Ishikawa (cell line): ENCODE data around the gene CCDC175.

Experiments used
- CEBPB ChIP-seq: IDR thresholded peaks from 2 replicates; pipeline ENCODE4 v1.6.1; 2012
- CREB1 ChIP-seq: IDR thresholded peaks from 2 replicates; pipeline ENCODE4 v1.6.1; 2012; ENCODE audit warnings: low read depth
- EGR1 ChIP-seq: IDR thresholded peaks from 2 replicates; pipeline ENCODE4 v1.6.1; 2012
- EP300 ChIP-seq: IDR thresholded peaks from 2 replicates; pipeline ENCODE4 v1.6.1; 2012; ENCODE audit warnings: borderline replicate concordance
- NFIC ChIP-seq: IDR thresholded peaks from 2 replicates; pipeline ENCODE4 v1.6.1; 2012
- RAD21 ChIP-seq: IDR thresholded peaks from 2 replicates; pipeline ENCODE4 v1.6.1; 2012; ENCODE audit warnings: low read depth
- TAF1 ChIP-seq: IDR thresholded peaks from 2 replicates; pipeline ENCODE4 v1.6.1; 2012; ENCODE audit warnings: low read depth, mild to moderate bottlenecking
- TCF12 ChIP-seq: IDR thresholded peaks from 2 replicates; pipeline ENCODE4 v1.6.1; 2012; ENCODE audit warnings: low read depth
- TEAD4 ChIP-seq: IDR thresholded peaks from 2 replicates; pipeline ENCODE4 v1.6.1; 2012
- YY1 ChIP-seq: IDR thresholded peaks from 2 replicates; pipeline ENCODE4 v1.6.1; 2012; ENCODE audit warnings: low read depth
- TF ChIP-seq, protein P1 (sequence below): IDR thresholded peaks from 2 replicates; pipeline ENCODE4 v1.6.1; 2012; ENCODE audit warnings: low read depth, mild to moderate bottlenecking
- TF ChIP-seq, protein P2 (sequence below): IDR thresholded peaks from 2 replicates; pipeline ENCODE4 v1.6.1; 2012

DNA sequence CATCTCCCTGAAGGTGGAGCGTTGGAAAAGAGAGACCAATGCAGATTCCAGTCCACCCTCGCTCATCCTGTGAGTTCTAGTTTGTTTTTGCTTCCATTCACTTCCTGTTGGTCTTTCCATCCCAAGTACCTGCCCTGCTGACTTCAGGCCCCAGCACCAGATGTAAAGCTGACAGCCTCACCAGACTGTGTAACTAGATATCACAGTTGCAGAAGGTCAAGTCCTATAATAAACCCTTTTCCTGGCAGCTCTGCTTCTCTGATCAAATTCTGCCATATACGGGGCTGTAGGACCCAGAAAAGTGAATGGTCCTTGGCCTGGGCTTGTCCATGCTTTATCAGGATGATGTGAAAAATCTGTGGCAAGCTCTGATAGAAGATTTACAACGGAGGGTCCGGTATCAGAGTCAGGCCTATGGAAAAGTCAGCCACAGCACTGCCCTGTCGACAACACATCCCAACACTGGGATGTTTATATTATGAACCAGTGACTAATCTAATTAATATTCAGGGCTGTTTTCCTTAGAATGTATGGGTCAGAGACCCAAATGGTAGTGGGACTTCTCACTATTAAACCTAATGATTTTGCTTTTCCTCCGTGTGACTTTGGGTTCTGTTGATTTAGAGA lies 42.1 kb downstream of the CCDC175 start:
- no peak for TF ChIP-seq NFIC
- no peak for TF ChIP-seq YY1
- no peak for TF ChIP-seq EGR1
- TF ChIP-seq, protein P1, sequence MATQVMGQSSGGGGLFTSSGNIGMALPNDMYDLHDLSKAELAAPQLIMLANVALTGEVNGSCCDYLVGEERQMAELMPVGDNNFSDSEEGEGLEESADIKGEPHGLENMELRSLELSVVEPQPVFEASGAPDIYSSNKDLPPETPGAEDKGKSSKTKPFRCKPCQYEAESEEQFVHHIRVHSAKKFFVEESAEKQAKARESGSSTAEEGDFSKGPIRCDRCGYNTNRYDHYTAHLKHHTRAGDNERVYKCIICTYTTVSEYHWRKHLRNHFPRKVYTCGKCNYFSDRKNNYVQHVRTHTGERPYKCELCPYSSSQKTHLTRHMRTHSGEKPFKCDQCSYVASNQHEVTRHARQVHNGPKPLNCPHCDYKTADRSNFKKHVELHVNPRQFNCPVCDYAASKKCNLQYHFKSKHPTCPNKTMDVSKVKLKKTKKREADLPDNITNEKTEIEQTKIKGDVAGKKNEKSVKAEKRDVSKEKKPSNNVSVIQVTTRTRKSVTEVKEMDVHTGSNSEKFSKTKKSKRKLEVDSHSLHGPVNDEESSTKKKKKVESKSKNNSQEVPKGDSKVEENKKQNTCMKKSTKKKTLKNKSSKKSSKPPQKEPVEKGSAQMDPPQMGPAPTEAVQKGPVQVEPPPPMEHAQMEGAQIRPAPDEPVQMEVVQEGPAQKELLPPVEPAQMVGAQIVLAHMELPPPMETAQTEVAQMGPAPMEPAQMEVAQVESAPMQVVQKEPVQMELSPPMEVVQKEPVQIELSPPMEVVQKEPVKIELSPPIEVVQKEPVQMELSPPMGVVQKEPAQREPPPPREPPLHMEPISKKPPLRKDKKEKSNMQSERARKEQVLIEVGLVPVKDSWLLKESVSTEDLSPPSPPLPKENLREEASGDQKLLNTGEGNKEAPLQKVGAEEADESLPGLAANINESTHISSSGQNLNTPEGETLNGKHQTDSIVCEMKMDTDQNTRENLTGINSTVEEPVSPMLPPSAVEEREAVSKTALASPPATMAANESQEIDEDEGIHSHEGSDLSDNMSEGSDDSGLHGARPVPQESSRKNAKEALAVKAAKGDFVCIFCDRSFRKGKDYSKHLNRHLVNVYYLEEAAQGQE, result no peak
- TF ChIP-seq EP300, result no peak
- TF ChIP-seq TAF1, result no peak
- no peak for TF ChIP-seq CREB1
- TF ChIP-seq RAD21, result no peak
- TF ChIP-seq TEAD4, result no peak
- no peak for TF ChIP-seq CEBPB
- TF ChIP-seq TCF12, result no peak
- TF ChIP-seq, protein P2, sequence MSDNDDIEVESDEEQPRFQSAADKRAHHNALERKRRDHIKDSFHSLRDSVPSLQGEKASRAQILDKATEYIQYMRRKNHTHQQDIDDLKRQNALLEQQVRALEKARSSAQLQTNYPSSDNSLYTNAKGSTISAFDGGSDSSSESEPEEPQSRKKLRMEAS, result no peak
